Skeletal muscle tissue (tissue), 4 donors: Measurements from ENCODE around the gene SDF2L1. TPM values are rescaled to one million over a fixed set of nuclear protein-coding genes. Genes with fewer than 3 reads are reported as not detected.
A peak's percentile ranks its signal among the peaks of the same experiment; 100 is the strongest.

Experiments
- H3K27ac ChIP-seq: one replicate; pipeline ENCODE4 v1.7.0; 2013; ENCODE audit warnings: mild to moderate bottlenecking, low read depth, low read length, inconsistent platforms
- H3K27me3 ChIP-seq, 3 donors: one replicate each; pipeline ENCODE4 v1.7.0; 2013; ENCODE audit warnings: low read length in 3 of 3; ENCODE audit not compliant: control insufficient read depth in 3 of 3, insufficient read depth in 3 of 3
- H3K36me3 ChIP-seq, 3 donors: one replicate each; pipeline ENCODE4 v1.7.0; 2013; ENCODE audit warnings: low read length in 3 of 3; ENCODE audit not compliant: control insufficient read depth in 3 of 3, insufficient read depth in 3 of 3
- H3K4me1 ChIP-seq, 3 donors: one replicate each; pipeline ENCODE4 v1.7.0; 2013; ENCODE audit warnings: low read length in 3 of 3, mild to moderate bottlenecking in 3 of 3; ENCODE audit not compliant: control insufficient read depth in 3 of 3, insufficient read depth in 3 of 3
- H3K4me3 ChIP-seq, 3 donors: one replicate each; pipeline ENCODE4 v1.7.0; 2013; ENCODE audit warnings: low read length in 3 of 3
- H3K9ac ChIP-seq, 3 donors: one replicate each; pipeline ENCODE4 v1.7.0; 2013; ENCODE audit warnings: low read length in 3 of 3, mild to moderate bottlenecking in 3 of 3, moderate library complexity in 2 of 3, low read depth in 1 of 3
- H3K9me3 ChIP-seq, 3 donors: one replicate each; pipeline ENCODE4 v1.7.0; 2013; ENCODE audit warnings: low read length in 3 of 3; ENCODE audit not compliant: control insufficient read depth in 3 of 3
- total RNA-seq: library from RNA; depleted of rRNA; stranded (reverse); fragments of >200 nt; gene quantifications from one replicate; pipeline ENCODE4 v1.2.3, GENCODE V29; 2014
- donor health status: Osteomylitis.

The SDF2L1 gene
- total RNA-seq, 1 donor from 2014 or later: 4.2 TPM

DNA sequence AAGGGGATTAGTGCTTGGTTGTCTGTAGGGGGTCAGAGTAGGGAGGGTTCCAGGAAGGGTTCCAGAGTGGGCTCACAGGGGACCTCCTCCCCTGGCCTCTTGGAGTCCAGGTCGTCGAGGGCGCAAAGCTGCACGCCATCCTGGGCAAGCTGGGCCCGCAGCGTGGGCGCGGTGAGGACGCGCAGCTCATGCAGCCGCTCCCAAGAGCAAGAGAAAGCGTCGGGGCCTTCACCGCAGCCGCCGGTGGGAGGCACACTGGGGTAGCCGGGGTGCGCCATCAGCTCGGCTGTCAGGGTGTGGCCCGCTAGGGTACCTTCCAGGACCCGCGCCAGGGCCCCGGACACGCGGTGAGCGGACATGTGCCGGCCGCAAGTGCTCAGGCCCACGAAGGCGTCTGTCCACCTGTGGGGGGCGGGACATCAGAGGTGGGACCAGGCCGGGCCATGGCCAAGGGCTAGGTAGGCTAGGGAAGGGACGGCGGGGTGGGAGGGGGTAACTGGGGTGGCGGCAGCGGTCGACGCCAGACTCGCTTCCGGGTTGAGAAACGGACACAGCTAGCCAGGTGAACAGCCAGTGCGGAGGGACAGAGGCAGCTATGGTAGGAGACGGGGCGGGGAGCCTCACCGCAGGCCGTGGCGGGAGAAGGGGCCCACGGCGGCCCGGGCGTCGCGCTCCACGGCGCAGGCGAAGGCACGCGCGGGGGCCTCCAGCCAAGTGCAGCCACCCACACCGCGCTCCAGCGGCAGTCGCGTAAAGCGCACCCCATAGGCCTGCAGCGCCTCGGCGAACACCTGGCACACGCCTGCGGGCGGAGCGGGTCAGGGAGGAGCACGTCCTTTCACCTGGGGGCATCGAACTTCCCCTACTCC lies 13.5 kb upstream of the SDF2L1 start:
- Histone ChIP-seq H3K9ac (peak overlapping the region in 1 of 3 donors; percentile 79), H3K36me3 (peaks cover 0 to 2% (median 0%) of the 10 kb centered on the region in 3 donors), H3K27me3 (no peaks in the 10 kb centered on the region), H3K9me3 (no peaks in the 10 kb centered on the region), H3K4me1 (peaks cover 24 to 39% (median 25%) of the 10 kb centered on the region in 3 donors), H3K4me3 (peak overlapping the region; percentile 77 to 86 (median 81)), H3K27ac (no peak overlapping the region)

DNA sequence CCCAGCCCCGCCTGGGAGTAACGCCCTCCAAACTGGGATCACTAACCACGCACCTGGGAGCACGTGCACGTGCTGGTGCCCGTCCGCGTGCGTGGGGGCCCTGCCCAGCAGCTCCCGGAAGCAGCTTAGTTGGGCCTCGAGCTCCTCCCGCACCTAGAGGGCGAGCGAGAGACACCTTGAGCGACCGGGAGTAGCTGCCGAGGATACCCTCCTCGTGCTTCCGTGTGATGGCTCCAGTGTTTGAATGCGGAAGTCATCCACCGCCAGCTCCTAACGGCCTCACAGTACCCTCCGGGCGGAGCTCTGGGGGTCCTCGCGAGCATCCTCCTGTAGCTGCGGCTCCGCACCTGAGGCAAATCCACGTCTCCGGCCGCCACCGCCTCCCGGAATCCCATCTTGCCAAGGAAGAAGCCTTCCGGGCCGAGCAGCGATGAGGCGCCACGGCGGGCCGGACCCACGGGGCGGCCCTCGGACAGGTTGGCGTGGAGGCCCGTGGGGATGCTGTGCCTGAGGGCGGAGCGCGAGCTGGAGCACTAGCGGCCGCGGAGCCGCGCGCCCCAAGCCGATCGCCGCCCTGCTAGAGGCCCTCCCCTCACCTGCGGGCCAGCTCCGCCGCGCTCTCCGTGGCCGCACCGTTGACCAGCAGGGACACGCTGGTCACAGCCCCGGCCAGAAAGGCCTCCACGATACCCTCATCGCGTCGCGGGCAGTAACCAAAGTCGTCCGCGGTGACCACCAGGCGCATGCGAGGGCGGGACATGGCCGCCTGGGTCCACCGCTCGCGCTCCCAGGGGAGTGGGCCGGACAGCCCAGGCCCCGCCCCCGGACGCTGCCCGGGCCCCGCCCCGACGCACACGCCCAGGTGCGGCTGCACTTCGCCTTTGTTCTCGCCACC lies 12.6 kb upstream of the SDF2L1 start, which contains the start of gene YDJC:
Gene YDJC (minus strand): TSS at position 768 of the 895 bp plus-strand sequence. CDS start 8 bp downstream, at position 760.
- Histone ChIP-seq H3K27me3 (no peaks in the 10 kb centered on the region), H3K4me1 (peaks cover 15 to 31% (median 16%) of the 10 kb centered on the region in 3 donors), H3K9ac (peak within 1 kb of the TSS; percentile 51 to 79 (median 69)), H3K4me3 (peak within 1 kb of the TSS; percentile 77 to 86 (median 81)), H3K27ac (no peak within 1 kb of the TSS), H3K36me3 (peaks cover 0 to 2% (median 0%) of the 10 kb centered on the region in 3 donors), H3K9me3 (no peaks in the 10 kb centered on the region)

DNA sequence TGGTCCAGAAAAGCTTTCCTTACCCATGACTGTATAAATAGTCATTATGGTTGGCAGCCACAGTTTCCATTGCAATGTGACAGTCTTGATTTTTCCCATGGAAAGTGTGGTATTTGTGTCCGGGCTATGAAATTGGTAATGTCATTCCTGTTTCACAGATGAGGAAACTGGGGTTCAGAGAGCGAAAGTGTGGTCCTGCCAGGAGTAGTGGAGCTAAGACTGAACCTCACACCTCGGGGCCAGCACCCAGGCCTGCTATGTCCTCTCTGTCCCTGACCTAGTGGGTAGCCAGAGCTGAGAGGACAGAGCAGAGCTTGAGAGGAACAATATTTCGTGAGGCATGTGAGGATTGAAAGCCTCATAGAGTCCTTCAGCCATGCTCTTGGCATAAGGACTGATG lies 11.1 kb upstream of the SDF2L1 start:
- Histone ChIP-seq H3K9me3 (no peaks in the 10 kb centered on the region), H3K4me3 (no peak overlapping the region), H3K9ac (no peak overlapping the region), H3K4me1 (peaks cover 4 to 20% (median 8%) of the 10 kb centered on the region in 3 donors), H3K27me3 (no peaks in the 10 kb centered on the region), H3K36me3 (peaks cover 0 to 2% (median 0%) of the 10 kb centered on the region in 3 donors), H3K27ac (no peak overlapping the region)

DNA sequence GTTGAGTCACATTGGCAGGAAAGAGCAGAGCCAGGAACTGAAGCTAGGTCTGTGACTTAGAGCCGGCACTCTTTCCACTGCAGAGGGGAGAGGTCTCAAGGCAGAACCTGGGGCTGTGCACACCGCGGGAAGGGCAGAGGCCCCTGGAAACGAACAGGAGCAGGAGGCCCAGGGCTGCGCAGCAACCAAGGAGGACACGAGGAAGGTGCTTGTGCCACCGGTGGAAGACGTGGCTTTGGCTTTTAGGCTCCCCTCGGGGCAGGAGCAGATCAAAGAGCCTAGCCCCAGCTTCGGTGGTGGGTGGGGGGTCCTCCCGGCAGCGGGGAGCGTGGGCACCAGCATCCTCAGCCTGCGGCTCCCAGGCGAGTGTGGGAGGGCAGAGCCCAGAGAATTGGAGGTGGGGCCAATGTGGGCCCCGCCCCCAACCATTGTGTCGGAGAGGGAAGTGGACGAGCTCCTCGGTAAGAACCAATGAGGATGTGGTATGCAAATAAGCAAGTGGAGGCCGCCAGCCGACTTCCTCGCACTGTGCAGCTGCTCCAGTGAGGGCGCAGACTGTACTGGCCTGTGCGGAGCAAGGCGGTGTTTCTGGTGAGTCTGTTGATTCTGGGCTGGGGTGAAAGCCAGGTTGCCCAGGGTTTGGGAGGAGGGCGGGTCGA lies 9.7 kb upstream of the SDF2L1 start, which contains the start of gene CCDC116:
Gene CCDC116 (plus strand): TSS at position 524 of the 659 bp plus-strand sequence. CDS start 422 bp downstream, outside the sequence.
- H3K4me3 ChIP-seq: no peak within 1 kb of the TSS
- peaks cover 4 to 10% (median 8%) of the 10 kb centered on the region in 3 donors for H3K4me1 ChIP-seq
- H3K9ac ChIP-seq: no peak within 1 kb of the TSS
- no peak within 1 kb of the TSS for H3K27ac ChIP-seq
- no peaks in the 10 kb centered on the region for H3K9me3 ChIP-seq
- no peaks in the 10 kb centered on the region for H3K36me3 ChIP-seq
- no peaks in the 10 kb centered on the region for H3K27me3 ChIP-seq

DNA sequence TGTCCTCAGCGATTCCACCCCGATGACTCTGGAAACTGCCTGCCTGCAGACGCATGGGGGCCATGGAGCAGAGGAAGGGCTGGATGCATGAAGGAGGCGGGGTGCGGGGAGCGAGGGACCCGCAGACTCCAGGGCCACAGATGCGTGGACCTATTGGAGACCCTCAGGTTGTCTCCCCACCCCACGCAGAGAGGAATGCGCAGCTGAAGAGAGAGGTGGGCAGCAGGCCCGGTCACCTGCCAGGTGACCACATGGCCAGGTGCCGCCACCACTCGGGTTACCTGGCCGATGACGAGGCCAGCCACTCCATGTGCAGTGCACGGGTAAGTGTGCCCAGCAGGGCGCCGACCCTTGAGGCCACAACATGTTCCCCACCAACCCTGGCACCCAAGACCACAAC lies 9.2 kb upstream of the SDF2L1 start:
- Histone ChIP-seq H3K4me3 (no peak overlapping the region), H3K27me3 (no peaks in the 10 kb centered on the region), H3K27ac (no peak overlapping the region), H3K9me3 (no peaks in the 10 kb centered on the region), H3K9ac (no peak overlapping the region), H3K36me3 (no peaks in the 10 kb centered on the region), H3K4me1 (peaks cover 4 to 10% (median 8%) of the 10 kb centered on the region in 3 donors)

DNA sequence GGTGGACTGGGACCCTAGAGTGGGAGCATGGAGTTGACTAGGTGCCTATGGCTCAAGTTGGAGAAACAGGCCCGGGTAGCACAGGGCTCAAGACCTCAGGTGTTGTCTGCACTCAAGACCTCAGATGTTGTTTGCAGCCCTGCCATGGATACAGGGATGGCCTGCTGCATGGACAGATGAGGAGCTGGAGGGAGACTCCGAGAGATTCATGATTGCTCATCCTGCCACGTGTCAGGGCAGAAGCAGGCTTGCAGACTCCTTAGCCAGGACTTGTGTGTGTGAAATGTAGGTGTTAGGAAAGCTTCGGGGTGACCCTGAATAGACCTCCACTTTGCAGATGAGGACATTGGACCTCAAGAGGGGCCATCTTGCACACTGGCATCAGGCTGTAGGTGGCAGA lies 8.6 kb upstream of the SDF2L1 start:
- Histone ChIP-seq H3K27ac (no peak overlapping the region), H3K36me3 (no peaks in the 10 kb centered on the region), H3K27me3 (no peaks in the 10 kb centered on the region), H3K9ac (no peak overlapping the region), H3K4me3 (no peak overlapping the region), H3K9me3 (no peaks in the 10 kb centered on the region), H3K4me1 (peaks cover 4 to 10% (median 8%) of the 10 kb centered on the region in 3 donors)

DNA sequence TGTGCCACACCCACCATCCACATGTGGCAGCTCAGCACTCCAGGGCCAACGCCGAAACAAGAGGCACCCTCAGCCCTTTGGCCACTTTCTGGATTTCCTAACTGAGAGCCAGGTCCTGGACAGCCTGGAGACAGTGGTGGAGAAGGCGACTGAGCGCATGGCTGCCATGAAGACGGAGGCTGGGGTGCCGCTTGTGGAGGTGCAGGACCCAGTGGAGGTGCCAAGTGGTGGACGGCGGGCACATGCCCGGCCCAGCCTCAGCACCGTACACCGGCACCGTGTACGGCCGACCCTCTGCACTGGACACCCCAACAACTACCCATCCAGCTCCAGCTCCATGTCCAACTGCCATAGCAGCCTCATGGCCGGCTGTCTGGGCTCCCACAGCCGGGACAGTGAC lies 8.0 kb upstream of the SDF2L1 start:
- Histone ChIP-seq H3K27ac (no peak overlapping the region), H3K9ac (no peak overlapping the region), H3K9me3 (no peaks in the 10 kb centered on the region), H3K4me1 (peaks cover 3 to 7% (median 7%) of the 10 kb centered on the region in 3 donors), H3K4me3 (no peak overlapping the region), H3K36me3 (no peaks in the 10 kb centered on the region), H3K27me3 (no peaks in the 10 kb centered on the region)

DNA sequence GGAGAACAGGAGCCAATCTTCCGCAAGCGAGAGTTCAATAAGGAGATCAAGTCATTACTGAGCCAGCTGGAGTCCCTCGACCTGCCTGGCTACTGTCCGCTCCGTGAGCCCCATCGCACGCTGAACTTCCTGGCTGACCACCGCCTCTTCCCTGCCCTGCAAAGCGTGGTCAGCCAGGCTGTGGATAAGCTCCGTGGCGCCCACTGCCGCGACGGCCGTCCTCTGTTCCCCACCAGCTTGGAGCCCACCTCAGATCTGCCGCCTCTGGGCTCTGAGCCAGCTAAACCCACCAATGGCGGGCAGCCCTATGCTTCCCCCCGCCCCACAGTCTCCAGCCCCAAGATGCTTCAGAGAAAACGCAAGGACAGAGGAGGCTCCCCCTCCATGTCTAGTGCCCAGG lies 7.3 kb upstream of the SDF2L1 start:
- H3K4me3 ChIP-seq: no peak overlapping the region
- no peaks in the 10 kb centered on the region for H3K36me3 ChIP-seq
- H3K9ac ChIP-seq: no peak overlapping the region
- H3K27ac ChIP-seq: no peak overlapping the region
- no peaks in the 10 kb centered on the region for H3K4me1 ChIP-seq
- no peaks in the 10 kb centered on the region for H3K9me3 ChIP-seq
- no peaks in the 10 kb centered on the region for H3K27me3 ChIP-seq

DNA sequence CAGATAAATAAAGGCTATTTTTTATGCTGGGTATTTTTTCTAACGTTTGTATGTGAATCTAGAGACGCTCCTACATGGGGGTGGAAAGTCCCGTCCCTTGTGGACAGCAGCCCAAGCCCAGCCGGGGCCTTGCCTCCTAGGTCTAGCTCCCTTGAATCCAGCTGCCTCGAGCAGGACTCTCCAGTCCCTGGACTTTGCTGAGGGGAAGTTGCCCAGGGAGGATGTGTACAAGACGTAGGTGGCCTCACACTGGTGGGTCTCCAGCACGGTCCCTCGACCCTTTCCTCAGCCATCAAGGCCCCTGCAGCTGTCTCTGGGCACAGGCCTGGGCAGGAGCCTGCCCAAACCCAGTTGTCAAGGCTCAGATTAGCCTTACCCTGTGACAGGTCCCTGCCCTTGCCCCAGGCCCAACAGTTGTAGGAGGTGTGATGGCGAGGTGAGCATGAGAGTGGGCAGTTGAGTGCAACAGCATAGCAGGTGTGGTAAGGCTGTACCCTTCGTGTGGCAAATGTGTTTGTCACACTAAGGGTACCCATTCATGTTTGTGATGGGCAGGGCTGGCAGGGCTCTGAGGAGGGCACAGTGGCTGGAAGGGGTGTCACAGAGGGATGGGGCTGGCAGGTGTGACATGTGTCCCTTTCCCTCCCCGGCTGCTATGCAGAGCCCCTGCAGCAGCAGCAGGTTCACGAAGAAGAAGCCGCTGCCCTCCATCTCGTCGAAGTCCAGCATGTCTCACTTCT lies 6.2 kb upstream of the SDF2L1 start:
- H3K36me3 ChIP-seq: no peaks in the 10 kb centered on the region
- no peak overlapping the region for H3K9ac ChIP-seq

More for the DNA sequence above, 6.2 kb upstream of the SDF2L1 start:
- Histone ChIP-seq H3K9me3 (no peaks in the 10 kb centered on the region), H3K27ac (no peak overlapping the region), H3K27me3 (no peaks in the 10 kb centered on the region), H3K4me1 (peaks cover 0 to 3% (median under 1%) of the 10 kb centered on the region in 3 donors), H3K4me3 (no peak overlapping the region)
